ENCODE measurements around the gene XPO6. TPM values are rescaled to one million over a fixed set of nuclear protein-coding genes. Genes with fewer than 3 reads are reported as not detected.

XPO6 gene
- total and polyA plus RNA-seq, 4 donors, result 27.5 to 50.0 (median 36.0) TPM

DNA sequence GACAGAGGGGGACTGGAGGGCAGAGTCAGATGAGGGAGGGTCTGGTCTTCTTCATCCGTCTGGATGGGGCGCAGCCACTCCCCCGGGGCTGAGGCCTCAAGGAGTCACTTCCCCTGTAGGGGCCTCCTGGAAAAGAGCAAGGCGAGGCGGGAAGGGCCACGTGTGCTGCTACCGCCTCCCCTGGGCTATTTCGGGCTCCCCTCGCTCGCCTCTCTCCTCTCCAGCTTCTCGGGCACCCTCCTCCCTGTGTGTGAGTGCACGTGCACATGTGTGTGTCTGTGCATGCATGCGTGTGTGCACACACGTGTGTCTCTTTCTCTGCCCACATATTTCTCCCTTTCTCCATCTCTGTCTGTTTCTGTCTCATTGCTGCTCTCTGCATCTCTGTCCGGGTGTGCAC lies 158.3 kb downstream of the XPO6 start:
- 50% methylated on average over 15 of the region's 15 CpGs for WGBS
- Histone ChIP-seq H3K36me3 (ENCODE audit: control insufficient read depth in 4 of 4, insufficient read depth in 3 of 4, low read depth in 1 of 4, low read length in 3 of 4) (no peaks in the 10 kb centered on the region), H3K9ac (ENCODE audit: low read depth in 1 of 2, low read length in 2 of 2) (no peak overlapping the region), H3K27ac (ENCODE audit: low read depth in 1 of 2, low read length in 2 of 2) (no peak overlapping the region), H3K4me1 (ENCODE audit: control insufficient read depth in 4 of 4, insufficient read depth in 4 of 4, low read length in 3 of 4) (no peaks in the 10 kb centered on the region), H3K27me3 (ENCODE audit: control insufficient read depth in 4 of 4, insufficient read depth in 4 of 4, low read length in 3 of 4) (peaks cover 0 to 3% (median 0%) of the 10 kb centered on the region in 4 donors), H3K4me3 (ENCODE audit: low read depth in 1 of 3, low read length in 3 of 3) (no peak overlapping the region), H3K9me3 (ENCODE audit: control insufficient read depth in 4 of 4, low read length in 3 of 4) (no peaks in the 10 kb centered on the region)
- TF ChIP-seq, protein P1, sequence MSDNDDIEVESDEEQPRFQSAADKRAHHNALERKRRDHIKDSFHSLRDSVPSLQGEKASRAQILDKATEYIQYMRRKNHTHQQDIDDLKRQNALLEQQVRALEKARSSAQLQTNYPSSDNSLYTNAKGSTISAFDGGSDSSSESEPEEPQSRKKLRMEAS (IDR thresholded peaks at IDR 0.05), result no peak
- TF ChIP-seq RAD21 (IDR thresholded peaks at IDR 0.05) (no peak), GABPA (IDR thresholded peaks at IDR 0.05 in 1 of 2, conservative IDR thresholded peaks at IDR 0.05 in 1 of 2) (no peak), NR2F2 (IDR thresholded peaks at IDR 0.05) (no peak), YY1 (IDR thresholded peaks at IDR 0.05) (no peak), EGR1 (IDR thresholded peaks at IDR 0.05; ENCODE audit: low read depth in 2 of 2) (no peak), TAF1 (conservative IDR thresholded peaks at IDR 0.05) (no peak), JUND (IDR thresholded peaks at IDR 0.05) (no peak), FOXA1 (IDR thresholded peaks at IDR 0.05) (no peak), FOXA2 (IDR thresholded peaks at IDR 0.05) (no peak), CTCF (IDR thresholded peaks at IDR 0.05; ENCODE audit: low read depth, low read length, missing input control) (no peak), REST (IDR thresholded peaks at IDR 0.05) (no peak), SP1 (IDR thresholded peaks at IDR 0.05) (no peak), HNF4G (IDR thresholded peaks at IDR 0.05) (no peak), HNF4A (conservative IDR thresholded peaks at IDR 0.05) (no peak), ATF3 (IDR thresholded peaks at IDR 0.05) (no peak), RXRA (IDR thresholded peaks at IDR 0.05) (no peak)
- TF ChIP-seq, protein P2, sequence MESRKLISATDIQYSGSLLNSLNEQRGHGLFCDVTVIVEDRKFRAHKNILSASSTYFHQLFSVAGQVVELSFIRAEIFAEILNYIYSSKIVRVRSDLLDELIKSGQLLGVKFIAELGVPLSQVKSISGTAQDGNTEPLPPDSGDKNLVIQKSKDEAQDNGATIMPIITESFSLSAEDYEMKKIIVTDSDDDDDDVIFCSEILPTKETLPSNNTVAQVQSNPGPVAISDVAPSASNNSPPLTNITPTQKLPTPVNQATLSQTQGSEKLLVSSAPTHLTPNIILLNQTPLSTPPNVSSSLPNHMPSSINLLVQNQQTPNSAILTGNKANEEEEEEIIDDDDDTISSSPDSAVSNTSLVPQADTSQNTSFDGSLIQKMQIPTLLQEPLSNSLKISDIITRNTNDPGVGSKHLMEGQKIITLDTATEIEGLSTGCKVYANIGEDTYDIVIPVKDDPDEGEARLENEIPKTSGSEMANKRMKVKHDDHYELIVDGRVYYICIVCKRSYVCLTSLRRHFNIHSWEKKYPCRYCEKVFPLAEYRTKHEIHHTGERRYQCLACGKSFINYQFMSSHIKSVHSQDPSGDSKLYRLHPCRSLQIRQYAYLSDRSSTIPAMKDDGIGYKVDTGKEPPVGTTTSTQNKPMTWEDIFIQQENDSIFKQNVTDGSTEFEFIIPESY (IDR thresholded peaks at IDR 0.05), result no peak
- DNase-seq (ENCODE audit: low spot score), result no peak
